HUDEP-2 (cell line): Measurements from ENCODE around the gene FAM111B.
A peak's percentile ranks its signal among the peaks of the same experiment; 100 is the strongest.
"Not testable (repeated sequence)": the region's sequence is repeated elsewhere in the genome, so short reads cannot be mapped to it uniquely, and the experiment has no call there.

Source experiments
- DNase-seq, 76 experiments: peaks; one replicate each; lab custom pipeline; 2025; ENCODE audit not compliant: unreplicated experiment in 76 of 76; lab: John Stamatoyannopoulos, UW

Gene FAM111B

GRCh38 chr11:59097938-59098337, 9.1 kb upstream of the FAM111B start:
- not testable (repeated sequence) for DNase-seq

DNA sequence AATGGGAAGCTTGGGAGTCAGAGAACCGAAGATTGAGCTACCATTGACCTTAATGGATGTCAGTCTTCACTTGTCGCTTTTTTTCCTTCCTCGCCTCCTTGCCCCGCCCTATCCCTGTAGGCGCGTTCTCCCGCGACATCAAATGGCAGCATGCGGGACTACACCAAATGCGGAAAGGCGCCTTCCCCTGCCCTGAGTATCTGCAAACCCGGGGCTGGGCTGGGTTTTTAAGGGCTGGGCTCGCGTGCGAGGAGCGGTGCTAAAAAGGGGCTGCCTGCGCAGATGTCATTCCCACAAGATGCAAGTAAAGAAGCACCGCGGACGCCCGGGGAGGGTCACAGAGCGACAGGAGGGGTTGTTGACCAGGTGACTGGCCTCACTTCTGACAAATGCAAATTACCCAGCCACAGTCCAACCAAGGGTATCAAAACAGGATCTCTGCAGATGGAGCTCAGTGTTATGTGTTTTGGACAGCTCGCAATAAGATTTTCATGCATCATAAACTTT, 4.7 kb upstream of the FAM111B start:
- DNase-seq, result peak in 31 of 76 experiments; percentile 1 to 36 (median 20)

DNA sequence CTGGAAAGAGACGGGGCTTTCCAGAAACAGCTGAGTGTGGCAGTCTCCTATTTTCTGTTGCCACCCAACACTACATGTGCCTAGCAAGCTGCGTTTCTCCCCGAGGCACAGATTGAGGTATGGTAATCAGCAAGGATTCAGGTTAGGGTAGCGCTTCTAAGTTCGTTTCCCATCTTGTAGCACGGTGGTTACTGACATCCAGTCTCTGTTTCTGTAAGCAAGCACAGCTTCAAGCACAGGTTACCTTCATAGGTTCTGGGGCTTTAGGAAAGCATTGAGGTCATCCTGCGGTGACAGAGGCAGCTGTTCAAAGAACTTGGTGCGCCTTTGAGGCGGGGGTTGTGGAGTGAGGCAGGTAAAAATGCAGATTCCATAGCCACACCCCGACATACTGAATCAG, 684 bp downstream of the FAM111B start:
- DNase-seq, result not testable (repeated sequence)

- DNase-seq, result no peak
Observed at GRCh38 chr11:59112494-59112893, 5.5 kb downstream of the FAM111B start.

- DNase-seq, result no peak
Observed at GRCh38 chr11:59114344-59114743, 7.3 kb downstream of the FAM111B start.

DNA sequence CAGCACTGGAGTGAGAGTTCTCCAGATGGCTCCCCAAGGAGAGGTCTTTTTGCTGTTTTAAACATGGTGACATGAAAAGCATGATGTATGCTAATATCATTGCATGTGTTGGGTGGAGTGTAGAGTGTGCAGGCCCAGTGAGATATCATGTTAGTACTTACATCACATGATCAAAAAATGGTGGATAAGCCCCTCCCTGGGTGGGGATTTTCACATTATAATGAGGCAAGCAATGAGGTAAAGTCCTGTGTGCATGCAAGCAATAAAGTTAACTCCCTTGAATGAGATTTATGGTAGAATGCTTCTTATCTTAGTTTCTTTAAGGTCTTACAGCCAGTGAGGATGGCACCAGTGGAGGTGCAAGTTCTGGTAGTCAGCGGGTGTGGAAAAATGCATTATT, 8.5 kb downstream of the FAM111B start:
- no peak for DNase-seq

DNA sequence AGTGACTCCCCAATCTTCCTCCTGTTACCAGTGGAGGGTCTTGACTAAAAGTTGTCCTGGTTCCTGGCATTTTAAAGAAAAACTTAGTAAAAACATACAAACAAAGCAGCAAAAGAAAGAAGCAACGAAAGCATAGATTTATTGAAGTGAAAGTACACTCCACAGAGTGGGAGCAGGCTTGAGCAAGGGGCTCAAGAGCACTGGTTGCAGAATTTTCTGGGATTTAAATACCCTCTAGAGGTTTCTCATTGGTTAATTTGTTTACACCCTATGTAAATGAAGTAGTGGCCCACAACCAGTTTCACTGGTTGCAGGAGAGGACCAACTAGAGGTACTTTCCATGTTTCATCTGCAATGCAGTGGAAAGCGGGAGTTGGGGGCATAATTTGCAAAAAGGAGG, 10.7 kb downstream of the FAM111B start:
- no peak for DNase-seq

- no peak for DNase-seq
Observed at GRCh38 chr11:59119826-59120225, 12.8 kb downstream of the FAM111B start.

GRCh38 chr11:59135648-59136461, 28.8 kb downstream of the FAM111B start:
- peak in 64 of 76 experiments; percentile 4 to 82 (median 64) for DNase-seq

DNA sequence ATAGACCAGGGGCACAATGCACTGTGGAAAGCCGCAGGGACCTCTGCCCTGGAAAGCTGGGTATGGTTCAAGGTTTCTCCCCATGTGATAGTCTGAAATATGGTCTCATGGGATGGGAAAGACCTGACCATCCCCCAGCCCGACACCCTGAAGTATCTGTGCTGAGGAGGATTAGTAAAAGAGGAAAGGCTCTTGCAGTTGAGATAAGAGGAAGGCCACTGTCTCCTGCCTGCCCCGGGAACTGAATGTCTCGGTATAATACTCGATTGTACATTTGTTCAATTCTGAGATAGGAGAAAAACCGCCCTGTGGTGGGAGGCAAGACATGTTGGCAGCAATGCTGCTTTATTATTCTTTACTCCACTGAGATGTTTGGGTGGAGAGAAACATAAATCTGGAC, 29.5 kb downstream of the FAM111B start:
- peak in 41 of 76 experiments; percentile 1 to 59 (median 12) for DNase-seq

DNA sequence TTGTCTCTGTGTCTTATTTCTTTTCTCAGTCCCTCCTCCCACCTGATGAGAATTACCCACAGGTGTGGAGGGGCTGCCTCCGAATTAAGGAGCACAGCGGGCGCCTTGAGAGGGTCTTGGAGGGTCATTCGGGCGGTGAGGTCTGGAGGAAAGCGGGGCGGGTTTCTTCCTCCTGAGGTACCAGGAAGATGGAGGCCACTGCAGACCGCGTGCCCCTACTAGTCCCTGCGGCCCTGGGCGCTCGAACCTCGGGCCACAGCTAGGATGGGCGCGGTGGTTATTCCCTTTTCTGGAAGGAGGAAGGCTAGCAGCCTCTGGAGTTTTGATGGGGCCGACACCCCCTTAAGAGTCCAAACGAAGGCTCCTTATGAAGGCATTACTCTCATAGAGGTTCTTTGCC, 30.2 kb downstream of the FAM111B start:
- DNase-seq, result no peak

DNA sequence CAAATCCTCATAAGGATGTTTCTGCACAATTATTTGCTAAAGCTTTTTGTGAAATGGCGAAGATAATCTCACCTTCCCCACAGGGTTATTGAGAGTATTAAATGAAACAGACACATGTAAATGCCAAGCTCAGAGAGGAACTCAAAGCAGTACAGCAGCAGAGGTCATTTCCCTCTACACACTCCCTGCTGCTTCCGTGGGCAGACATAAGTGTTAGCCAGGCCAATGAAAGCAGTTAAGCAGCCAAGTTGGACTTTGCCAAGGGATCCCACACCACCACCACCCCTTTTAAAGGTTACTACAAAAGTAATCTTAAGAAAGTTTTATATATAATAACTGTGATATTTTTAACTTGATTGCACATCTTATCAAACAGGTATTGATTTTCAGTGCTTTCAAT, 31.6 kb downstream of the FAM111B start:
- DNase-seq, result no peak

GRCh38 chr11:59141191-59141590, 34.2 kb downstream of the FAM111B start:
- no peak for DNase-seq

DNA sequence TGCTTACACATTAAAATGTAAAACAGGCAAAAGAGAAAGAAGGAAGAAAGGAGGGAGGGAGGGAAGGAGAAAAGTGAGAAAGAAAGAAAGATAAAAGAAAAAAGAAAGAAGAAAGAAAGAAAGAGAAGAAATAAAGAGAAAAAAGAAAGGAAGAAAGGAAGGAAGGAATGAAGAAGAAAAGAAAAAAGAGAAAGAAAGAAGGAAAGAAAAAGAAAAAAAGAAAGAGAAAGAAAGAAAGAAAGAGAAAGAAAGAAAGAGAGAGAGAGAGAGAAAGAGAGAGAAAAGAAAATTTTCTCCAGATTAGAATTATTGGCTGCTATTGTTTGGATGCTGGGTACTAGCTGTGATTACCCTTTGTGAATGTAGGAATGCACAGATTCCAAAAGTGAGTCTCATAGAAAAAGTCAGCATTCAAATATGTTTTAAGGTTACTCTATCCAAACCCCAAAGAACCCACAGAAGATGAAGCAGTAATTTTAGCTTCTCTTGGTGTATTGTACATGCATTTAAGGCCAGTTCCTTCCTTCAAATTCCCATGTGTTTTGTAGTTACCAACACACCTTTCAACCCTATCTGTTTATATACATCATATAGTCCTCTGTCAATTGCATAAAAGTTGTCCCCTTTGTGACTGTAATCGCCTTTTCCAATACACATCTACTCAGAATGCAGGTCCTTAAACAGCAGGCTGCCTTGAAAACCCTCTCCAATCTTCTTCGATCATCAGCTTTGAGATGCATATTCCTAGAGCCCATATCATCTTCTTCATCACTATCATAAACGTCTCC, 34.8 kb downstream of the FAM111B start:
- DNase-seq, result no peak

DNA sequence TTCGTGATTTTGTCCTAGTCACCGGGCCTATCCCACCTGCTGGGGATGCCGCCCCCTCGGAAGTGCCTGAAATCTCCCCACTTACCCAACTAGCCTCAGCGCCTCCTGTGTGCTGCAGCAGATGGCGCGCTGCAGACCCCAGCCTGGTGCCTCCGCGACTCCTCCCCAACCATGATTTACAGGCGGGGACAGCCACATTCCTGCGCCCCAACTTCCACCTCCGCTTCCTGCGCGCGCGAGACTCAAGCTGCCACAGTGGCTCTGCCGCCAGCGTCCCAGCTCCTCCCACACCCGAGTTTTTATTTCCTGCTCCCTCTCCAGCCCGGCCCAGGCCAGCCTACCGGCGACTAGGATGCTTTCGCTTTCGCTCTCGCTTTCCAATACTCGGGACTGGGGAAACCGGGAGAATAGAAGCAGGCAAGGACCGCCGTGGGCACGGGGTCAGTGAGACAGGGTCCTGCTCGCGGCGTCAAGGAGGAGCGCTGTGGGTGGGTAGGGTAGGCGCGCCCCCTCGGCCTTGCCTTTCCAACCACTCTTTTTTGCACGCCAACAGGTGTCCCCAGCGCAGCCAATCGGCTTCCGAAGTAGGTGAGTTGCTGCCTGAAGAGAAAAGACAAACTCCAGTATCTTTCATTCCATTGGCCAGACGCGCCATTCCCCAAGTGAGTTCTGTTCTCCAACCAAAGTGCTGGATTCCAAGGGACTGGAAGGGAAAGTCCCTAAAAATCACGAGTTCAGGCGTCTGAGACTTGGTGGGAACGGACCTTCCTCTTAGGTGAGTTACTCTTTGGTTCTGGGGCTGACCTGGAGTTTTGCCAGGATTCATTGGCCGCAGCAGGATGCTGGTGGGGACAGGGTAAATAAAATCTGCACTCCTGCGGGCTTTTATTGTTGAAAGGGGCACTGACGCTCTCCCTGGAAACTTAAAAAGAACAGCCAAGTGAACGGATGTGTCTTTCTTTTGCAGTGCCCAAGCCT, 35.8 kb downstream of the FAM111B start, which contains the start of gene FAM111A:
TSS of gene FAM111A (plus strand) at position 327 of the 978 bp plus-strand sequence. CDS start 6,017 bp downstream, outside the sequence.
- DNase-seq, result peak in 56 of 76 experiments; percentile 9 to 66 (median 39)

DNA sequence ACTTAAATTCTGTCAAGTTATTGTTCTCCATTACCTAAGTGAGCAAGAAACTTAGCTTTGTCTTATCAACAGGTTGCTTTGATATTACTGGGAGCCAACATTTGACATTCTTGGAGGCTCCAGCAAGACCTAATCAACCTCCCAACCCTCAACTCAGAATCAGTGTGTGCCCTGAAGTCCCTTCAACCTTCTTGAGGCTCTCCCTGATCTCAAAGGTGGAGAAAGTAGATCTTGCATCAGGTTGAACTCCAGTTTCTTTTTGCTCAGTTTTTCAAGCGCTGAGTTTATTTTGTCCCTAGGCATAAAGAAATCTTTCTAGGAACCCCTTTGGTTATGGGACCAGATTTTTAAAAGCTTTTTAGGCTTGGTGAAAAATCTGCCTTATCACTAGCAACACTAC, 37.1 kb downstream of the FAM111B start:
- no peak for DNase-seq

DNA sequence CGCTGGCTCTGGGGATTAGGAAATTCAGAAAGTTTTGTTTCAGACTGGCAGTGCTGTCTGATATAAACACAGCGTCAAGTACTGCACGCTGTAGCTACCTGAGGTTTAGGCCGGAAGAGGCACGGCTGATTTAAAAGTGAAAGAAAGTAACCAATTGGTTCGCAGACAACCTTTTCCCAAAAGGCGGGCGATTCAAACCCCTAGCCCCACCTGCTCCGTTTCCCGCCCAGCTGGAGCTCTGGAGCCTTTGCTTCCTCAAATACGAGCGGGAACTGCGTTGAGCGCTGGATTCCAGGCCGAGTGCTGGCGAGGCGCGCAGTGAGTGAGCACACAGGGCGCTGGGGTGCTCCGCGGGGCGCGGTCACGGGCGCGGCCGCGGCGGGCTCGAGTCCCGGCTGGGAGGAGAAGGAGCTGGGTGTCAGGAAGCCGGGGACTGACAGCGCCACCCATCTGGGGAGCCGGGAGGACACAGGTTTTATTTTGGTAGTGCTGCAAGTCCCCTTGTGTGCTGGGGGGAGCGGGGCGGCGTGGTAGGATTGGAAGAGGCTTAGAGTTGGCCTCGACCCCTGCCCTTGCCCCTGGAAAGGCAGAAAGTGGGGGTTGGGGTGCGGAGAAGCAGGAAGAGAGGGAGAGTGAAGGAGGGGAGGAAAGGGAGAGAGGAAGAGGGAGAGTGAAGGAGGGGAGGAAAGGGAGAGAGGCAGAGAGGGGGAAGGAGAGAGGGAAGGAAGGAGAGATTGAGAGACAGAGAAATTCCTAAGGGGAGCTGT, 37.7 kb downstream of the FAM111B start:
- peak in 72 of 76 experiments; percentile 21 to 86 (median 62) for DNase-seq

- no peak for DNase-seq
Observed at GRCh38 chr11:59145534-59145933, 38.5 kb downstream of the FAM111B start.

DNA sequence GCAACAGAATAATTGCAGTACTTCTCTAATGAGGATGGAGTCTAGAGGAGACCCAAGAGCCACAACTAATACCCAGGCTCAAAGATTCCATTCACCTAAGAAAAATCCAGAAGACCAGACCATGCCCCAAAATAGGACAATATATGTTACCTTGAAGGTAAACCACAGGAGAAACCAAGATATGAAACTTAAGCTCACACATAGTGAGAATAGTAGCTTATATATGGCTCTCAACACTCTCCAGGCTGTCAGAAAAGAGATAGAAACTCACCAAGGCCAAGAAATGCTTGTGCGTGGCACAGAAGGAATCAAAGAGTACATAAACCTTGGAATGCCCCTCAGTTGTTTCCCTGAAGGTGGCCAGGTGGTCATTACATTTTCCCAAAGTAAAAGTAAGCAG, 44.7 kb downstream of the FAM111B start:
- DNase-seq, result no peak
